HG03558 (cell line): Measurements from ENCODE around the gene ARG1.

Experiments
- ATAC-seq: cut with Tn5 transposase; IDR thresholded peaks from one replicate; pipeline ENCODE4 v1.9.1; 2021; ENCODE audit warnings: moderate number of reproducible peaks; ENCODE audit not compliant: unreplicated experiment; ENCODE audit errors: extremely low read depth

The ARG1 gene

GRCh38 chr6:131575834-131576478 lies 2.9 kb downstream of the ARG1 start:
- ATAC-seq, result no peak

- no peak for ATAC-seq
Measured at GRCh38 chr6:131581523-131581922, 8.5 kb downstream of the ARG1 start.

- ATAC-seq, result no peak
Measured at GRCh38 chr6:131586543-131586942, 13.5 kb downstream of the ARG1 start.

GRCh38 chr6:131587909-131588308 lies 14.9 kb downstream of the ARG1 start:
- ATAC-seq, result no peak

GRCh38 chr6:131588643-131589042 lies 15.6 kb downstream of the ARG1 start:
- no peak for ATAC-seq

- ATAC-seq, result no peak
Measured at GRCh38 chr6:131592935-131593334, 19.9 kb downstream of the ARG1 start.

- ATAC-seq, result no peak
Measured at GRCh38 chr6:131594074-131594473, 21.0 kb downstream of the ARG1 start.

- ATAC-seq, result no peak
Measured at GRCh38 chr6:131597446-131597845, 24.4 kb downstream of the ARG1 start.

GRCh38 chr6:131600716-131601115 lies 27.7 kb downstream of the ARG1 start:
- ATAC-seq, result no peak

GRCh38 chr6:131602781-131603312 lies 29.8 kb downstream of the ARG1 start:
- no peak for ATAC-seq

- no peak for ATAC-seq
Measured at GRCh38 chr6:131613296-131613925, 40.4 kb downstream of the ARG1 start.

GRCh38 chr6:131615275-131615674 lies 42.2 kb downstream of the ARG1 start:
- ATAC-seq, result no peak

GRCh38 chr6:131627724-131628682 lies 55.0 kb downstream of the ARG1 start, which contains the start of gene MED23:
Gene MED23 (minus strand): TSS chr6:131628242. CDS start chr6:131628049, 193 bp downstream.
- ATAC-seq, result peak; percentile 95

- ATAC-seq, result no peak
Measured at GRCh38 chr6:131628726-131629125, 55.7 kb downstream of the ARG1 start.

- no peak for ATAC-seq
Measured at GRCh38 chr6:131629651-131630050, 56.6 kb downstream of the ARG1 start.

GRCh38 chr6:131631625-131632289 lies 58.7 kb downstream of the ARG1 start:
- ATAC-seq, result no peak
